Thymus (tissue), 11 donors: ENCODE data around the gene HSF2. TPM values are rescaled to one million over a fixed set of nuclear protein-coding genes. Genes with fewer than 3 reads are reported as not detected.

ENCODE experiments used
- DNase-seq, 9 donors: peaks; one replicate each; pipeline ENCODE4 v3.0.0-alpha.2; 2013; ENCODE audit warnings: low spot score in 9 of 9, low read depth in 6 of 9, missing footprints in 1 of 9
- H3K27ac ChIP-seq, 2 donors: one replicate each; pipeline ENCODE4 v1.5.1; 2013; ENCODE audit warnings: control low read depth in 1 of 2, low read depth in 1 of 2, low read length in 1 of 2, mild to moderate bottlenecking in 1 of 2, moderate library complexity in 1 of 2
- H3K27me3 ChIP-seq, 2 donors: one replicate each; pipeline ENCODE4 v1.5.1; 2013; ENCODE audit warnings: low read length in 1 of 2; ENCODE audit not compliant: control insufficient read depth in 2 of 2, insufficient read depth in 1 of 2
- H3K36me3 ChIP-seq, 2 donors: one replicate each; pipeline ENCODE4 v1.5.1; 2013; ENCODE audit warnings: low read length in 1 of 2, mild to moderate bottlenecking in 1 of 2, moderate library complexity in 1 of 2; ENCODE audit not compliant: control insufficient read depth in 2 of 2, insufficient read depth in 2 of 2
- H3K4me1 ChIP-seq, 2 donors: one replicate each; pipeline ENCODE4 v1.5.1; 2013; ENCODE audit warnings: low read length in 2 of 2; ENCODE audit not compliant: control insufficient read depth in 2 of 2, insufficient read depth in 2 of 2
- H3K4me3 ChIP-seq, 2 donors: one replicate each; pipeline ENCODE4 v1.5.1; 2013; ENCODE audit warnings: low read length in 2 of 2, control low read depth in 1 of 2, mild to moderate bottlenecking in 1 of 2
- H3K9me3 ChIP-seq, 2 donors: one replicate each; pipeline ENCODE4 v1.5.1; 2013; ENCODE audit warnings: low read length in 1 of 2, mild to moderate bottlenecking in 1 of 2; ENCODE audit not compliant: control insufficient read depth in 2 of 2, insufficient read depth in 1 of 2
- WGBS: extraction: QIAGEN DNeasy Blood & Tissue Kit; methylation state at CpG from one replicate; pipeline ENCODE4 v1.1.7; 2013; 5-methylcytosine and 5-hydroxymethylcytosine counted together
- polyA plus RNA-seq: library from polyadenylated mRNA; stranded (reverse); fragments of 200-250 nt; gene quantifications from one replicate; pipeline ENCODE4 v1.2.3, GENCODE V29; 2013
- total RNA-seq: library from RNA; stranded (reverse); fragments of 120-200 nt; gene quantifications from one replicate; pipeline ENCODE4 v1.2.4, GENCODE V29; 2013
- donor health status: healthy.

The HSF2 gene
- total and polyA plus RNA-seq, 2 donors: 22.5 to 34.1 TPM

DNA sequence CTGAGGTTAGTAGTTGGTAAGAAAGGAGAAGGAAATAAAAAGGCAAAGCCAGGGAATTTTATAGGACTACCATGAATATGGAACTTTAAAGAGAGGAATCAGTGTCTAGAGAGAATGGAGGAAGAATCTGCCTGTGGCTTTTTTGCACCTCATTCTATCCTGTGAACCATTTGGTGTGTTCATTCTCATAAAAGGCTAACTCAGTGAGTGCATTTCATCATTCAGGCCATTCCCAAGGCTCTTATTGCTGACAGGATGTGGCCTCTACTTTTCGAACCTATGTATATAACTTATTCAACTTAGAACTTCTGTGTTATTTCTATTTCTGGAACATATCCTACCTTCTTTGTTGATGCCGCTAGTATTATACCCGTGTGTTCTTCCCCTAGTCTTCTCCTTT lies 27.1 kb downstream of the HSF2 start:
- WGBS: 99% methylated on average over 3 of the region's 3 CpGs
- DNase-seq: no peak
- no peaks in the 10 kb centered on the region for H3K9me3 ChIP-seq
- no peaks in the 10 kb centered on the region for H3K4me1 ChIP-seq
- no peak overlapping the region for H3K27ac ChIP-seq
- H3K36me3 ChIP-seq: peaks cover 0 to 41% of the 10 kb centered on the region in 2 donors
- H3K4me3 ChIP-seq: no peak overlapping the region
- H3K27me3 ChIP-seq: no peaks in the 10 kb centered on the region

DNA sequence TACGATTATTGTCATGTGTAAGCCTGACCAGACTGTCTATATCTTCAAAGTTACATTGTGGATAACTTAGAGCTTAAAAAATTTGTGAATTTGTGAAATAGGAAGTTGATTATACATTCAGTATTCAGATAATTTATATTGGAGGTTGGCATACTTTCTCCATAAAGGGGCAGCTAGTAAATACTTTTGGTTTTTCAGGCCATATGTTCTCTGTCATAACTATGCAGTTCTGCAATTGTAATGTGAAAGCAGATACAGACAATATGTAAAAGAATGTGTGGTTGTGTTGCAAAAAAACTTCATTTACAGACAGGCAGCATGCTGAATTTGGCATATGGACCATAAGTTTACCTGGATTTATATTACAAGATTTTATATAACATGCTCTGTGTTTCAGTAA lies 29.3 kb downstream of the HSF2 start:
- H3K27me3 ChIP-seq: no peaks in the 10 kb centered on the region
- DNase-seq: no peak
- no peak overlapping the region for H3K27ac ChIP-seq
- no peak overlapping the region for H3K4me3 ChIP-seq
- H3K9me3 ChIP-seq: no peaks in the 10 kb centered on the region
- WGBS: 97% methylated on average over 1 of the region's 1 CpG
- H3K36me3 ChIP-seq: peaks cover 5 to 47% of the 10 kb centered on the region in 2 donors
- H3K4me1 ChIP-seq: no peaks in the 10 kb centered on the region

- H3K27me3 ChIP-seq: no peaks in the 10 kb centered on the region
- no peak overlapping the region for H3K27ac ChIP-seq
- no peak overlapping the region for H3K4me3 ChIP-seq
- no peaks in the 10 kb centered on the region for H3K4me1 ChIP-seq
- peaks cover 5 to 43% of the 10 kb centered on the region in 2 donors for H3K36me3 ChIP-seq
- no peak for DNase-seq
- no peaks in the 10 kb centered on the region for H3K9me3 ChIP-seq
Measured at GRCh38 chr6:122429323-122429722, 29.9 kb downstream of the HSF2 start.

DNA sequence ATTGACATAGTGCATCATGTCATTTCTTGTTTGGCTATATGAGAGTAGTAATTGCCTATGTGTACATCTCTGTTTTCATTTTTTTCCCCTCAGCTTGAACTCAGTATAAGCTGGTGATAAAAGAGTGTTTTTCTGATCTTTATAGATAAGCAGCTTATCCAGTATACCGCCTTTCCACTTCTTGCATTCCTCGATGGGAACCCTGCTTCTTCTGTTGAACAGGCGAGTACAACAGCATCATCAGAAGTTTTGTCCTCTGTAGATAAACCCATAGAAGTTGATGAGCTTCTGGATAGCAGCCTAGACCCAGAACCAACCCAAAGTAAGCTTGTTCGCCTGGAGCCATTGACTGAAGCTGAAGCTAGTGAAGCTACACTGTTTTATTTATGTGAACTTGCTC lies 32.3 kb downstream of the HSF2 start:
- Histone ChIP-seq H3K36me3 (peaks cover 5 to 30% of the 10 kb centered on the region in 2 donors), H3K4me3 (no peak overlapping the region), H3K4me1 (no peaks in the 10 kb centered on the region), H3K27ac (no peak overlapping the region), H3K27me3 (no peaks in the 10 kb centered on the region), H3K9me3 (no peaks in the 10 kb centered on the region)
- WGBS: 98% methylated on average over 4 of the region's 4 CpGs
- no peak for DNase-seq

- Histone ChIP-seq H3K36me3 (peaks cover 7 to 34% of the 10 kb centered on the region in 2 donors), H3K4me3 (no peak overlapping the region), H3K4me1 (no peaks in the 10 kb centered on the region)
Measured at GRCh38 chr6:122432816-122433215, 33.4 kb downstream of the HSF2 start.

GRCh38 chr6:122438975-122439374 lies 39.5 kb downstream of the HSF2 start:
- H3K4me1 ChIP-seq: no peaks in the 10 kb centered on the region
- H3K4me3 ChIP-seq: no peak overlapping the region
- no peak overlapping the region for H3K27ac ChIP-seq
- DNase-seq: no peak
- H3K36me3 ChIP-seq: peaks cover 21 to 43% of the 10 kb centered on the region in 2 donors
- 98% methylated on average over 1 of the region's 1 CpG for WGBS
- H3K27me3 ChIP-seq: no peaks in the 10 kb centered on the region
- H3K9me3 ChIP-seq: peaks cover 5 to 7% of the 10 kb centered on the region in 2 donors

More at GRCh38 chr6:122432816-122433215, 33.4 kb downstream of the HSF2 start:
- H3K27ac ChIP-seq: no peak overlapping the region
- H3K27me3 ChIP-seq: no peaks in the 10 kb centered on the region
- no peak for DNase-seq
- H3K9me3 ChIP-seq: no peaks in the 10 kb centered on the region
- 96% methylated on average over 3 of the region's 3 CpGs for WGBS

DNA sequence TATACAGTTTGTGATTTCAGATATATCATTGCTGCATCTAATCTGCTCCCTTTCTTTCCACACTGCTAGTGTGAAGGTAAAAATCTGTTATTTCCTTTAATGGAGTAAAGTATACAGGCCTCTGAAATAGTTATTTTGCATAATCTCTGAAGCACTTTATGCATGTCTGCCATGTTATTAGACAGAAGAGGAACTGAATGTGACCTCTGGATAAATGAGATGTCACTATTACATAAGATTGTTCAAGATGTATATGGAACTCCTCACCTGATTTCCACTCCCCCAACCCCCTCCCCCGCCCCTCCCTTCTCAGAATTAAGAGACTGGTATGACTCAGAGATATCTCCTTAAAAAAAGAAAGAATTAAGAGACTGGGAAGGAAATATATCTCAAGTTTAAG lies 45.8 kb downstream of the HSF2 start:
- H3K27me3 ChIP-seq: no peaks in the 10 kb centered on the region
- H3K4me1 ChIP-seq: no peaks in the 10 kb centered on the region
- H3K27ac ChIP-seq: no peak overlapping the region
- peaks cover 15 to 42% of the 10 kb centered on the region in 2 donors for H3K36me3 ChIP-seq
- 100% methylated on average over 1 of the region's 1 CpG for WGBS
- DNase-seq: no peak
- no peak overlapping the region for H3K4me3 ChIP-seq
- no peaks in the 10 kb centered on the region for H3K9me3 ChIP-seq

DNA sequence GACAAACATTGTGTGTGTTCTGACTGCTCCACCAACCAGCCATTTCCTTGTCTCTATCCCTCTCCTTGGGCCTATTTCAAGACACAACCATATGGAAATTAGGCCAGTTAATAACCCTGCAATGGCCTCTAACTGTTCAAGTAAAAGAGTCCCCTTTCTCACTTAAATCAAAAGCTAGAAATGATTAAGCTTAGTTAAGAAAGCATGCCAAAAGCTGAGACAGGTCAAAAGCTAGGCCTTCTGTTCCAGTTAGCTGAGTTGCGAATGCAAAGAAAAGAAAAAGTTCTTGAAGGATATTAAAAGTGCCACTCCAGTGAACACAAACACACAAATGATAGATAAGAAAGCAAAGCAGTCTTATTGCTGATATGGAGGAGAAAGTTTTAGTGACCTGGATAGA lies 49.6 kb downstream of the HSF2 start:
- no peaks in the 10 kb centered on the region for H3K9me3 ChIP-seq
- no peaks in the 10 kb centered on the region for H3K4me1 ChIP-seq
- no peak overlapping the region for H3K4me3 ChIP-seq
- no peak overlapping the region for H3K27ac ChIP-seq
- peaks cover 21 to 61% of the 10 kb centered on the region in 2 donors for H3K36me3 ChIP-seq
- H3K27me3 ChIP-seq: no peaks in the 10 kb centered on the region
- WGBS: 98% methylated on average over 1 of the region's 1 CpG
- DNase-seq: no peak

GRCh38 chr6:122452509-122452908 lies 53.1 kb downstream of the HSF2 start:
- Histone ChIP-seq H3K4me1 (no peaks in the 10 kb centered on the region), H3K36me3 (peaks cover 18 to 67% of the 10 kb centered on the region in 2 donors), H3K9me3 (no peaks in the 10 kb centered on the region), H3K27me3 (no peaks in the 10 kb centered on the region), H3K4me3 (no peak overlapping the region), H3K27ac (no peak overlapping the region)
- DNase-seq: no peak
- WGBS: 92% methylated on average over 1 of the region's 1 CpG

GRCh38 chr6:122454673-122455072 lies 55.2 kb downstream of the HSF2 start:
- no peak for DNase-seq
- Histone ChIP-seq H3K4me3 (no peak overlapping the region), H3K27me3 (no peaks in the 10 kb centered on the region), H3K9me3 (no peaks in the 10 kb centered on the region), H3K36me3 (peaks cover 14 to 68% of the 10 kb centered on the region in 2 donors), H3K4me1 (no peaks in the 10 kb centered on the region), H3K27ac (no peak overlapping the region)
- over 99% methylated on average over 4 of the region's 4 CpGs for WGBS
